Trophoblast cell (in vitro differentiated cells and primary cell): Measurements from ENCODE around the gene RAB31. TPM values are rescaled to one million over a fixed set of nuclear protein-coding genes. Genes with fewer than 3 reads are reported as not detected.

Experiments
- DNase-seq, 2 donors: peaks; one replicate each; pipeline ENCODE4 v3.0.0-alpha.2; 2016
- H2AFZ ChIP-seq: 2 replicates; pipeline ENCODE4 v1.6.1; 2013; ENCODE audit warnings: low read length, moderate library complexity, mild to moderate bottlenecking; ENCODE audit not compliant: insufficient read depth, poor library complexity
- H2AK5ac ChIP-seq: 2 replicates; pipeline ENCODE4 v1.6.1; 2013; ENCODE audit warnings: mild to moderate bottlenecking, low read length
- H2BK120ac ChIP-seq: 2 replicates; pipeline ENCODE4 v1.6.1; 2013; ENCODE audit warnings: low read length, mild to moderate bottlenecking, moderate library complexity; ENCODE audit not compliant: insufficient read depth, poor library complexity
- H2BK12ac ChIP-seq: 2 replicates; pipeline ENCODE4 v1.6.1; 2013; ENCODE audit warnings: mild to moderate bottlenecking, low read length, moderate library complexity
- H2BK5ac ChIP-seq: 2 replicates; pipeline ENCODE4 v1.6.1; 2013; ENCODE audit warnings: low read length, low read depth, moderate library complexity, mild to moderate bottlenecking; ENCODE audit not compliant: poor library complexity
- H3K14ac ChIP-seq: 2 replicates; pipeline ENCODE4 v1.6.1; 2013; ENCODE audit warnings: mild to moderate bottlenecking, low read length
- H3K18ac ChIP-seq: 2 replicates; pipeline ENCODE4 v1.6.1; 2013; ENCODE audit warnings: mild to moderate bottlenecking, low read length
- H3K23ac ChIP-seq: 2 replicates; pipeline ENCODE4 v1.6.1; 2013; ENCODE audit warnings: low read length
- H3K27ac ChIP-seq: 2 replicates; pipeline ENCODE4 v1.5.1; 2013; ENCODE audit warnings: low read depth, mild to moderate bottlenecking, inconsistent platforms, low read length, moderate library complexity
- H3K27me3 ChIP-seq: 2 replicates; pipeline ENCODE4 v1.6.1; 2013; ENCODE audit warnings: inconsistent platforms, mild to moderate bottlenecking, low read length, moderate library complexity; ENCODE audit not compliant: insufficient read depth
- H3K36me3 ChIP-seq, 2 experiments: 1 replicate in 1 of 2; 2 replicates in 1 of 2; pipeline ENCODE4 v1.6.1; 2013; ENCODE audit warnings: low read length in 2 of 2, mild to moderate bottlenecking in 2 of 2, moderate library complexity in 1 of 2; ENCODE audit not compliant: insufficient read depth in 2 of 2, control insufficient read depth in 1 of 2
- H3K4ac ChIP-seq: 2 replicates; pipeline ENCODE4 v1.6.1; 2013; ENCODE audit warnings: low read depth, mild to moderate bottlenecking, low read length, moderate library complexity
- H3K4me1 ChIP-seq, 2 experiments: 1 replicate in 1 of 2; 2 replicates in 1 of 2; pipeline ENCODE4 v1.6.1; 2013; ENCODE audit warnings: low read length in 2 of 2, mild to moderate bottlenecking in 2 of 2, moderate library complexity in 1 of 2; ENCODE audit not compliant: insufficient read depth in 2 of 2, control insufficient read depth in 1 of 2
- H3K4me2 ChIP-seq: 2 replicates; pipeline ENCODE4 v1.6.1; 2013; ENCODE audit warnings: inconsistent platforms, mild to moderate bottlenecking, low read length, moderate library complexity
- H3K4me3 ChIP-seq: 2 replicates; pipeline ENCODE4 v1.5.1; 2013; ENCODE audit warnings: mild to moderate bottlenecking, low read depth, low read length, inconsistent platforms
- H3K79me1 ChIP-seq: one replicate; pipeline ENCODE4 v1.6.1; 2013; ENCODE audit warnings: low read length
- H3K79me2 ChIP-seq: 2 replicates; pipeline ENCODE4 v1.6.1; 2013; ENCODE audit warnings: low read length, mild to moderate bottlenecking; ENCODE audit not compliant: control insufficient read depth, insufficient read depth, poor library complexity
- H3K9ac ChIP-seq: 2 replicates; pipeline ENCODE4 v1.6.1; 2013; ENCODE audit warnings: mild to moderate bottlenecking, low read length
- H3K9me3 ChIP-seq: 2 replicates; pipeline ENCODE4 v1.6.1; 2013; ENCODE audit warnings: low read depth, mild to moderate bottlenecking, control low read depth, inconsistent platforms, low read length; ENCODE audit not compliant: insufficient read depth
- H4K12ac ChIP-seq: 2 replicates; pipeline ENCODE4 v1.6.1; 2013; ENCODE audit warnings: low read depth, mild to moderate bottlenecking, low read length, moderate library complexity
- H4K8ac ChIP-seq: 2 replicates; pipeline ENCODE4 v1.6.1; 2013; ENCODE audit warnings: low read depth, mild to moderate bottlenecking, low read length, moderate library complexity
- H4K91ac ChIP-seq: one replicate; pipeline ENCODE4 v1.6.1; 2013; ENCODE audit warnings: low read depth, mild to moderate bottlenecking, low read length, moderate library complexity
- WGBS: extraction: QIAGEN DNeasy Blood & Tissue Kit; methylation state at CpG from one replicate; pipeline ENCODE4 v1.1.7; 2013; ENCODE audit warnings: missing lambda C conversion rate; ENCODE audit not compliant: insufficient read length, insufficient coverage; ENCODE audit errors: extremely low coverage; 5-methylcytosine and 5-hydroxymethylcytosine counted together
- polyA plus RNA-seq: library from polyadenylated mRNA; stranded (reverse); fragments of 200-250 nt; gene quantifications from 2 replicates; pipeline ENCODE4 v1.2.3, GENCODE V29; 2013

The RAB31 gene, protein sequence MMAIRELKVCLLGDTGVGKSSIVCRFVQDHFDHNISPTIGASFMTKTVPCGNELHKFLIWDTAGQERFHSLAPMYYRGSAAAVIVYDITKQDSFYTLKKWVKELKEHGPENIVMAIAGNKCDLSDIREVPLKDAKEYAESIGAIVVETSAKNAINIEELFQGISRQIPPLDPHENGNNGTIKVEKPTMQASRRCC
- 287 and 288 TPM in 2 replicates for polyA plus RNA-seq

DNA sequence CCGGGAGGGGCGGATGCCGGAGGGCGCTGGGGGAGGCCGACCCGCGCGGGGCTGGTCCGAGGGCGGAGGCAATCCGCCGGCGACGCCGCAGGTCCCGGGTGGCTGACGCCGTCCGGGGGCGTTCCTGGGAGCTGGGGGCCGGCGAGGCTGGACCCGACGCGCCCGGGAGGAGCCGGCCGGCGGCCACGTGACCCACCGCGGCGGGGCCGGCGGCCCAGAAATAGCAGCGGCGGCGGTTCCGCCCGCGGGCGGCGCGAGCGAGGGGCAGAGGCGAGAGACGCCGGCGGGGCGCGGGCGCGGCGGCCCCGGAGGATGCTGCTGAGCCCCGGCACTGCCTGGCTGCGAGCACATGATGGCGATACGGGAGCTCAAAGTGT, at the start of gene RAB31:
RAB31 (plus strand) TSS at position 245 of the 377 bp plus-strand sequence; CDS start at position 350, 105 bp downstream.
- Histone ChIP-seq H3K36me3 (peaks cover 5% of the 10 kb centered on the region in 2 experiments), H3K18ac (peak within 1 kb of the TSS; percentile 99), H3K27ac (peak within 1 kb of the TSS; percentile 97), H2BK5ac (peak within 1 kb of the TSS; percentile 99), H2AFZ (peak within 1 kb of the TSS; percentile 61), H3K79me1 (peaks cover 47% of the 10 kb centered on the region), H2BK12ac (peak within 1 kb of the TSS; percentile 80), H4K8ac (peak within 1 kb of the TSS; percentile 93), H4K12ac (peak within 1 kb of the TSS; percentile 96), H3K23ac (no peak within 1 kb of the TSS), H3K4me2 (peak within 1 kb of the TSS; percentile 73), H3K14ac (peak within 1 kb of the TSS; percentile 99), H2BK120ac (peak within 1 kb of the TSS; percentile 98), H3K79me2 (peaks cover 40% of the 10 kb centered on the region), H3K4me1 (peaks cover 42 to 47% of the 10 kb centered on the region in 2 experiments), H3K4me3 (peak within 1 kb of the TSS; percentile 99), H2AK5ac (peak within 1 kb of the TSS; percentile 69), H3K9ac (peak within 1 kb of the TSS; percentile 86), H3K4ac (peak within 1 kb of the TSS; percentile 98), H4K91ac (peak within 1 kb of the TSS; percentile 96), H3K9me3 (peaks cover 2% of the 10 kb centered on the region), H3K27me3 (no peaks in the 10 kb centered on the region)
- DNase-seq, result peak; percentile 78 to 81
- WGBS, result no CpG with 5 or more reads among the region's 59 CpGs

DNA sequence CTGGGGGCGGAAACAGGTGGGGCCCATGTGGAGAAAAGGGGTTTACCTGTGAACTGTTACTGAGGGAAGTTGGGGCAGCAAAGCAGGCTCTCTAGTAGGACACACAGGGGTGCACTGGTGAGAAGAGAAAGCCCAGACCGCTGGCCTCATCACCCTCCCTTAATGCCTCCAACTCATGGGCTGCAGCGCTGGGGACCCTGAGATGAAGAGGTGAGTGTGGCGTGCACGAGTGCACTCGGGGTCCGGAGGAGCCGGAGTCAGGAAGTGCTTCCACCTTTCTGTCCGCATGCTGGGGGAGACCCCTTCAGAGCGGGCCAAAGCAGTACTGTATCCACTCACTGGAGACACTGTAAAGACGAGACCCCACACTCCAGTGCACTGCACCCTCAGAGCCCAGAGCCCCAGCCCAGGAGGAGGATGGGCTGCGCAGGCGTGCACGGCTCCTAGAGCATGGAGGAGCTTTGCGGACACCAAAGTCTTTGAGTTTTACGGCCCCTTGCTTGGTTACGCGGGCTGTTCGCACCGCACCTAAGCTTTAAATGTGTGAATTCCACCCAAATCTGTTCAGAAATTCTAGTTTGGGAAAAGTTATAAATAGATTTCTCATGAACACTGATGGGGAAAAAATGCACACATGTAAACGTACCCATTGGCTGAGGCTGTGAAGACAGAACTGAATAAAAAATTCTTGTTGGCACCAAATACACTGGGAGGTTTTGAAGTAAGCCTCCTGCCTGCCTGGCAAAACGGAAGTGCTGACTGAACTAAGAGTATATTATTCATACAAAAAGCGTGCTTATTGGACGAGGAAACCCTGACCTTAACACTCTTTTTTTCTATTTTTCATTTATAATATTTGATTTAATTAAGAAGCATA, 48.4 kb upstream of the RAB31 start:
- H3K27me3 ChIP-seq, result no peaks in the 10 kb centered on the region
- H2AFZ ChIP-seq, result no peak overlapping the region
- H3K18ac ChIP-seq, result no peak overlapping the region
- H3K4me1 ChIP-seq, result peaks cover 5 to 10% of the 10 kb centered on the region in 2 experiments
- no peak overlapping the region for H4K12ac ChIP-seq
- no peak overlapping the region for H2BK120ac ChIP-seq
- no peak for DNase-seq
- peak overlapping the region; percentile 40 for H3K14ac ChIP-seq
- peaks cover 6% of the 10 kb centered on the region for H3K79me1 ChIP-seq
- no peak overlapping the region for H3K4ac ChIP-seq
- H2AK5ac ChIP-seq, result no peak overlapping the region
- no CpG with 5 or more reads among the region's 24 CpGs for WGBS
- no peak overlapping the region for H3K9ac ChIP-seq
- no peak overlapping the region for H3K27ac ChIP-seq
- H2BK5ac ChIP-seq, result no peak overlapping the region
- no peak overlapping the region for H3K4me2 ChIP-seq
- no peak overlapping the region for H4K91ac ChIP-seq
- no peaks in the 10 kb centered on the region for H3K9me3 ChIP-seq
- no peak overlapping the region for H4K8ac ChIP-seq
- no peak overlapping the region for H3K4me3 ChIP-seq
- H3K23ac ChIP-seq, result no peak overlapping the region
- H3K36me3 ChIP-seq, result no peaks in the 10 kb centered on the region
- no peaks in the 10 kb centered on the region for H3K79me2 ChIP-seq
- peak overlapping the region; percentile 9 for H2BK12ac ChIP-seq

DNA sequence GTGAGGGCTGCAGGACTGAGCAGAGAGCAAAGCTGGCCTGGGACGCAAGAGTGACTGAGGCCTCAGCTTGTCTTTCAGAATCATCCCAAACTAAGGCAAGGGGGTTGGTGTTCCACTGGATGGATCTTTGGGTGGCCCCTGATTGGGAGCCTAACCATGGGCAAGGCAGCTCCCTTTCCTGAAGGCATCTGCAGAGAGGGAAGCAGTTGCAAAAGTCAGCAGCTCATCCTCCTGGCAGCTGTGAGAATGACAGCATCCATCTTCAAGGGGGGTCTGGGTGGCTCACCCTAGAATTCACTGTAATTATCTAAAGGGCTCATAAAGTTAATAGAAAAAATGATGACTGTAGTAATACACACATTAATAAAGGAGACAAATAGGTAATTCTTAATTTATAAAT, 46.5 kb upstream of the RAB31 start:
- Histone ChIP-seq H3K27me3 (no peaks in the 10 kb centered on the region), H3K79me1 (peaks cover 12% of the 10 kb centered on the region), H4K12ac (no peak overlapping the region), H3K14ac (no peak overlapping the region), H3K27ac (no peak overlapping the region), H2AFZ (no peak overlapping the region), H3K4me2 (no peak overlapping the region), H4K91ac (no peak overlapping the region), H3K18ac (no peak overlapping the region), H2AK5ac (no peak overlapping the region), H3K9me3 (no peaks in the 10 kb centered on the region), H3K4ac (no peak overlapping the region), H4K8ac (no peak overlapping the region), H2BK12ac (no peak overlapping the region), H2BK120ac (no peak overlapping the region), H3K23ac (no peak overlapping the region), H3K36me3 (no peaks in the 10 kb centered on the region), H3K9ac (no peak overlapping the region), H3K79me2 (no peaks in the 10 kb centered on the region), H3K4me3 (no peak overlapping the region), H2BK5ac (no peak overlapping the region), H3K4me1 (peaks cover 10 to 20% of the 10 kb centered on the region in 2 experiments)
- DNase-seq, result no peak
- WGBS, result no CpG with 5 or more reads among the region's 1 CpG

DNA sequence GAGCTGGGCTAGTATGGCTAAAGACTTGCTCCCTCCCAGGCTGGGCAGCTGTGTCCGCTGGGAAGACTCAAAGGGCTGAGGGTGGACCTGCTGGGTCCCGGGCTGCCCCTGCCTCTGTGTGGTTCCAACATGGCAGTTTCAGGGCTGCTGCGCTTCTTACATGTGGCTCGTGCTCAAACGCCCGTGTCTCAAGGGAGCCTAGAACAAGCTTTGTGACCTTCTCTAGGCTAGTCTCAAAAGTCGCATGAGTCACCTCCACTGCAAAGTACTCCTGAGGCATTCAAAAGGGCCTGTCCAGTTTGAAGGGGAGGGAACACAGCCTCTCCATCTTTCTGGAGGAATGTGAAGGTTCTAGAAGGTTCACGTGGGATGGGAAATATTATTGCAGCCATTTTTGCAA, 44.7 kb upstream of the RAB31 start:
- H4K8ac ChIP-seq, result no peak overlapping the region
- no peak overlapping the region for H3K18ac ChIP-seq
- H3K14ac ChIP-seq, result no peak overlapping the region
- no CpG with 5 or more reads among the region's 8 CpGs for WGBS
- H2BK5ac ChIP-seq, result peak overlapping the region; percentile 18
- DNase-seq, result peak; percentile 16 to 56
- no peaks in the 10 kb centered on the region for H3K79me2 ChIP-seq
- H2BK12ac ChIP-seq, result peak overlapping the region; percentile 64
- no peak overlapping the region for H2BK120ac ChIP-seq
- no peak overlapping the region for H2AFZ ChIP-seq
- H3K9me3 ChIP-seq, result no peaks in the 10 kb centered on the region
- no peak overlapping the region for H3K9ac ChIP-seq
- peaks cover 8% of the 10 kb centered on the region for H3K79me1 ChIP-seq
- H4K12ac ChIP-seq, result no peak overlapping the region
- no peak overlapping the region for H3K4ac ChIP-seq
- H3K4me2 ChIP-seq, result no peak overlapping the region
- peaks cover 5 to 14% of the 10 kb centered on the region in 2 experiments for H3K4me1 ChIP-seq
- no peaks in the 10 kb centered on the region for H3K27me3 ChIP-seq
- H4K91ac ChIP-seq, result peak overlapping the region; percentile 41
- H2AK5ac ChIP-seq, result no peak overlapping the region
- H3K27ac ChIP-seq, result no peak overlapping the region
- no peaks in the 10 kb centered on the region for H3K36me3 ChIP-seq
- no peak overlapping the region for H3K4me3 ChIP-seq
- H3K23ac ChIP-seq, result no peak overlapping the region
